IMR-90 (cell line): ENCODE data around the gene NOX4.
"Not testable (repeated sequence)": the region's sequence is repeated elsewhere in the genome, so short reads cannot be mapped to it uniquely, and the experiment has no call there.

Experiments
- POLR2A ChIP-seq: IDR thresholded peaks from 2 replicates; pipeline ENCODE4 v1.6.1; 2012; ENCODE audit warnings: mild to moderate bottlenecking, low read depth, low read length
- TF ChIP-seq, protein P1 (sequence below): conservative IDR thresholded peaks from 2 replicates; pipeline ENCODE4 v1.5.1; 2012; ENCODE audit warnings: mild to moderate bottlenecking, low read depth, low read length, improper control_type of control experiment

DNA sequence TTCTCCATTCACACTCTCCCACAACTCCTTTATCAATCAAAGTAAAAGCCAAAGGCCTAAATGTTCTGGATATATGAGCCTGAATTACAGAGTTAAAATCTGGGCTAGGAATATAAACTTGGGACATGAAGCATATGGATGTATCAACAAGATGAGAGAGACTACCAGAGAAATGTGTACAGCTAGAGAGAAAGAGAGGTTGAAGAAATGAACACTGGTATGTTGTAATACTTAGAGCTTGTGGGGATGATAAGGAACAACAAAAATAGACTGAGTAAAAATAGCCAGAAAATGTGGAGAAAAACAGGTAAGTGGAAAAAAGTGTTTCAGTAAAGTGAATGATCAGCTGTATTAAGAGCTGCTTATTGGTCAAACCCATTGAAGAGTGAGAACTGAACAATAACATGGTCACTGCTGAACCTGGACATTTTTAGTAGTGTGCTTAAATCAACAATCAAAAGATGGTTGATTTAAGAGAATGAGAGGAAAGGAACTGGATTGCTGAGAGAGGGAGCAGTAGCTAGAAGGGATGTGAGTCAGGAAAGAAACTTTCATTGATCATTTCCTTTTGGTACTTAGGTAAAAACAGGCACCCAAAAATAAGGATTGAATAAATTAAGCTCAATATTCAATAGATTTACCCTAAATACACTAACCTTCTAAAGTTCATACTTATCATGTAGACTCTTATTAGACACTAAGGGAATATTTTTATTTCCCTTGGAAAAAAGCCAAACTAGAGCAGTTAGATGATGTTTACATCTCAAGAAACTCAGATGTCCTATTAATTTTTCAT, 111.0 kb downstream of the NOX4 start:
- not testable (repeated sequence) for TF ChIP-seq POLR2A
- TF ChIP-seq, protein P1, sequence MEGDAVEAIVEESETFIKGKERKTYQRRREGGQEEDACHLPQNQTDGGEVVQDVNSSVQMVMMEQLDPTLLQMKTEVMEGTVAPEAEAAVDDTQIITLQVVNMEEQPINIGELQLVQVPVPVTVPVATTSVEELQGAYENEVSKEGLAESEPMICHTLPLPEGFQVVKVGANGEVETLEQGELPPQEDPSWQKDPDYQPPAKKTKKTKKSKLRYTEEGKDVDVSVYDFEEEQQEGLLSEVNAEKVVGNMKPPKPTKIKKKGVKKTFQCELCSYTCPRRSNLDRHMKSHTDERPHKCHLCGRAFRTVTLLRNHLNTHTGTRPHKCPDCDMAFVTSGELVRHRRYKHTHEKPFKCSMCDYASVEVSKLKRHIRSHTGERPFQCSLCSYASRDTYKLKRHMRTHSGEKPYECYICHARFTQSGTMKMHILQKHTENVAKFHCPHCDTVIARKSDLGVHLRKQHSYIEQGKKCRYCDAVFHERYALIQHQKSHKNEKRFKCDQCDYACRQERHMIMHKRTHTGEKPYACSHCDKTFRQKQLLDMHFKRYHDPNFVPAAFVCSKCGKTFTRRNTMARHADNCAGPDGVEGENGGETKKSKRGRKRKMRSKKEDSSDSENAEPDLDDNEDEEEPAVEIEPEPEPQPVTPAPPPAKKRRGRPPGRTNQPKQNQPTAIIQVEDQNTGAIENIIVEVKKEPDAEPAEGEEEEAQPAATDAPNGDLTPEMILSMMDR, result not testable (repeated sequence)
